K562 (cell line): Measurements from ENCODE around the gene GMEB2. TPM values are rescaled to one million over a fixed set of nuclear protein-coding genes. Genes with fewer than 3 reads are reported as not detected.

Source experiments
- ATAC-seq: fragments of 200-7000 bp; cut with Tn5 transposase; 3 replicates; pipeline ENCODE4 v1.9.1; 2020; ENCODE audit warnings: moderate library complexity
- BruUV-seq: library from RNA; stranded (reverse); fragments of 400-500 nt; replicated peaks from 2 replicates; lab custom pipeline; 2021; lab: Mats Ljungman, UMichigan
- CTCF ChIA-PET: fragments of 300-600 bp; formaldehyde crosslinking; extraction: SDS; loops from one replicate; lab custom pipeline; 2021; ENCODE audit warnings: low intra/inter-chr PET ratio; lab: Yijun Ruan, JAX
- POLR2A ChIA-PET: fragments of 300-600, 350-650 bp; sonication (Branson Sonifier 250); formaldehyde crosslinking; extraction: SDS; loops from one replicate; lab custom pipeline; 2021; ENCODE audit warnings: antibody characterized with exemption, inconsistent platforms; lab: Yijun Ruan, JAX
- DNase-seq, 4 experiments: peaks; one replicate each; pipeline versions ENCODE4 v3.0.0 to v3.0.0-alpha.2; 2011 to 2018; ENCODE audit warnings: low spot score in 3 of 4, mixed read lengths in 3 of 4; ENCODE audit errors: extremely low read depth in 1 of 4
- FAIRE-seq: peaks from 2 replicates; lab custom pipeline; 2011; peaks lifted over from hg19 to GRCh38; lab: Jason Lieb, UNC
- H2AFZ ChIP-seq: 2 replicates; pipeline ENCODE4 v1.6.0; 2011; ENCODE audit warnings: low read depth, low read length, control low read depth, inconsistent platforms
- H3K27ac ChIP-seq: fragments of 200-600 bp; 3 replicates; pipeline ENCODE4 v1.8.0; 2011; ENCODE audit warnings: low read depth, mild to moderate bottlenecking, control low read depth, inconsistent platforms, low read length, moderate library complexity, mixed read lengths; ENCODE audit errors: extremely low read depth
- H3K27me3 ChIP-seq, 2 experiments: fragments of 300-600 bp in 1 of 2; 2 replicates in 1 of 2; 3 replicates in 1 of 2; pipeline versions ENCODE4 v1.6.0 to v1.8.0; 2011; ENCODE audit warnings: inconsistent platforms in 2 of 2, low read length in 2 of 2, mild to moderate bottlenecking in 1 of 2, mixed read lengths in 1 of 2, moderate library complexity in 1 of 2; ENCODE audit not compliant: control insufficient read depth in 2 of 2, insufficient read depth in 2 of 2
- H3K36me3 ChIP-seq: fragments of 300-600 bp; 3 replicates; pipeline ENCODE4 v1.8.0; 2011; ENCODE audit warnings: mild to moderate bottlenecking, low read length, inconsistent platforms; ENCODE audit not compliant: control insufficient read depth, insufficient read depth
- H3K4me1 ChIP-seq, 2 experiments: fragments of 200-600 bp in 1 of 2; replicated peaks in 1 of 2; 2 replicates in 1 of 2; 3 replicates in 1 of 2; pipeline versions ENCODE4 v1.5.1 to v1.8.0; 2011; ENCODE audit warnings: inconsistent platforms in 2 of 2, low read length in 2 of 2, mild to moderate bottlenecking in 1 of 2, mixed read lengths in 1 of 2, moderate library complexity in 1 of 2; ENCODE audit not compliant: control insufficient read depth in 2 of 2, insufficient read depth in 2 of 2
- H3K4me2 ChIP-seq: 2 replicates; pipeline ENCODE4 v1.6.1; 2011; ENCODE audit warnings: low read length, control low read depth, inconsistent platforms, mixed read lengths; ENCODE audit not compliant: insufficient read depth
- H3K4me3 ChIP-seq: fragments of 200-600 bp; sonication (generic), shearing (Covaris generic); 2 replicates; pipeline ENCODE4 v1.5.1; 2016; ENCODE audit warnings: control low read depth, inconsistent platforms
- H3K79me2 ChIP-seq: fragments of 200-600 bp; 3 replicates; pipeline ENCODE4 v1.8.0; 2011; ENCODE audit warnings: low read length, inconsistent platforms; ENCODE audit not compliant: control insufficient read depth, insufficient read depth
- H3K9ac ChIP-seq, 2 experiments: 2 replicates each; pipeline versions ENCODE4 v1.6.0 to v1.6.1; 2011; ENCODE audit warnings: low read depth in 2 of 2, low read length in 2 of 2, control low read depth in 1 of 2, inconsistent platforms in 1 of 2, mild to moderate bottlenecking in 1 of 2, mixed read lengths in 1 of 2; ENCODE audit not compliant: insufficient read depth in 1 of 2
- H3K9me1 ChIP-seq: one replicate; pipeline ENCODE4 v1.6.0; 2011; ENCODE audit warnings: inconsistent platforms, mild to moderate bottlenecking, low read length, moderate library complexity; ENCODE audit not compliant: control insufficient read depth, insufficient read depth
- H3K9me3 ChIP-seq: replicated peaks from 2 replicates; pipeline ENCODE4 v1.5.1; 2011; ENCODE audit warnings: low read depth, low read length, inconsistent platforms; ENCODE audit not compliant: control insufficient read depth, insufficient read depth
- H4K20me1 ChIP-seq: replicated peaks from 2 replicates; pipeline ENCODE4 v1.6.1; 2011; ENCODE audit warnings: low read length, inconsistent platforms, mixed read lengths; ENCODE audit not compliant: control insufficient read depth, insufficient read depth
- ARID2 ChIP-seq: fragments of 450-650 bp; IDR thresholded peaks from 2 replicates; pipeline ENCODE4 v1.6.1; 2017; ENCODE audit warnings: antibody characterized with exemption, mild to moderate bottlenecking
- COPS2 ChIP-seq: fragments of 450-650 bp; conservative IDR thresholded peaks from 2 replicates; pipeline ENCODE4 v1.6.1; 2016; ENCODE audit warnings: mild to moderate bottlenecking, moderate library complexity
- E4F1 ChIP-seq: fragments of 250-450 bp; sonication (Bioruptor Pico); IDR thresholded peaks from 2 replicates; pipeline ENCODE4 v1.5.0; 2021; ENCODE audit warnings: mild to moderate bottlenecking, borderline replicate concordance
- MAFK ChIP-seq: IDR thresholded peaks from 2 replicates; pipeline ENCODE4 v1.6.1; 2011; ENCODE audit warnings: low read length, improper control_type of control experiment
- NR2C2 ChIP-seq, 2 experiments: fragments of 200-800 bp in 1 of 2; sonication (Bioruptor generic) in 1 of 2; sonication (generic) in 1 of 2; formaldehyde crosslinking in 1 of 2; IDR thresholded peaks; 2 replicates each; pipeline versions ENCODE4 v1.6.1 to v1.8.0; 2016 to 2022; ENCODE audit warnings: mild to moderate bottlenecking in 1 of 2, missing compliant biosample characterization in 1 of 2, missing genetic modification characterization in 1 of 2, missing genetic modification reagents in 1 of 2
- PCBP2 ChIP-seq: fragments of 200-400 bp; formaldehyde crosslinking; IDR thresholded peaks from 2 replicates; pipeline ENCODE4 v1.6.1; 2018; ENCODE audit warnings: low read length, low read depth, mild to moderate bottlenecking, moderate library complexity; ENCODE audit not compliant: poor library complexity, severe bottlenecking
- SP1 ChIP-seq: sonication (generic); formaldehyde crosslinking; IDR thresholded peaks from 2 replicates; pipeline ENCODE4 v1.8.1; 2022; ENCODE audit warnings: mild to moderate bottlenecking, missing genetic modification reagents
- TCF7 ChIP-seq: sonication (generic); IDR thresholded peaks from 2 replicates; pipeline ENCODE4 v1.6.1; 2016; ENCODE audit warnings: antibody characterized with exemption, borderline replicate concordance
- XRCC5 ChIP-seq: fragments of 200-400 bp; formaldehyde crosslinking; IDR thresholded peaks from 2 replicates; pipeline ENCODE4 v1.6.1; 2017; ENCODE audit warnings: low read depth, mild to moderate bottlenecking, low read length
- ZBTB43 ChIP-seq: sonication (generic); formaldehyde crosslinking; IDR thresholded peaks from 2 replicates; pipeline ENCODE4 v1.8.0; 2023; ENCODE audit warnings: mild to moderate bottlenecking, missing genetic modification reagents
- ZBTB7A ChIP-seq: IDR thresholded peaks from 2 replicates; pipeline ENCODE4 v1.6.1; 2011; ENCODE audit warnings: low read depth, mild to moderate bottlenecking, low read length, moderate library complexity, borderline replicate concordance; ENCODE audit not compliant: control insufficient read depth
- ZNF263 ChIP-seq: sonication (generic); formaldehyde crosslinking; IDR thresholded peaks from 2 replicates; pipeline ENCODE4 v1.8.0; 2022; ENCODE audit warnings: mild to moderate bottlenecking, missing genetic modification reagents, borderline replicate concordance
- ZNF274 ChIP-seq: IDR thresholded peaks from 2 replicates; pipeline ENCODE4 v1.6.1; 2011; ENCODE audit warnings: low read depth, mild to moderate bottlenecking, low read length, moderate library complexity, borderline replicate concordance
- ZNF436 ChIP-seq: fragments of 250-450, 450-650 bp; sonication (Bioruptor Pico); formaldehyde crosslinking; IDR thresholded peaks from 2 replicates; pipeline ENCODE4 v1.7.0; 2020; ENCODE audit warnings: mild to moderate bottlenecking
- ZNF584 ChIP-seq: fragments of 200-800 bp; sonication (Bioruptor generic); IDR thresholded peaks from 2 replicates; pipeline ENCODE4 v1.6.1; 2016; ENCODE audit warnings: low read depth, mild to moderate bottlenecking, missing genetic modification characterization, missing compliant biosample characterization
- WGBS: fragments of 100-300 bp; shearing (Covaris generic); methylation state at CpG from one replicate; pipeline ENCODE4 v1.1.6; 2016; ENCODE audit warnings: low coverage, mixed read lengths; ENCODE audit not compliant: insufficient coverage; ENCODE audit errors: missing lambda C conversion rate; 5-methylcytosine and 5-hydroxymethylcytosine counted together
- in situ Hi-C: fragments of 300-500 bp; cut with MboI; formaldehyde crosslinking; loops from 4 replicates; pipeline ENCODE4 v1.15.0; 2018; ENCODE audit warnings: inconsistent platforms, mixed read lengths
- intact Hi-C: fragments of 100-400 bp; cut with micrococcal nuclease; formaldehyde crosslinking; loops from 2 replicates; pipeline ENCODE4 v1.14.2; 2022
- polyA plus RNA-seq, 8 experiments: library from polyadenylated mRNA; depleted of rRNA in 4 of 8; stranded (reverse) in 5 of 8; unstranded in 3 of 8; fragments of >200 nt; fragmentation: Nextera tagmentation in 2 of 8; fragmentation: Illumina TruSeq in 1 of 8; extraction: Ambion mirVana in 2 of 8; extraction: Trizol in 1 of 8; gene quantifications; 2 replicates each; pipeline versions ENCODE4 v1.2.1 to v1.2.3, GENCODE V29; 2011 to 2014; ENCODE audit warnings: inconsistent platforms in 1 of 8, missing spikeins in 1 of 8
- total RNA-seq, 7 experiments: library from RNA; depleted of rRNA in 6 of 7; stranded (reverse); fragments of >200 nt in 6 of 7; fragmentation: Illumina TruSeq in 2 of 7; extraction: Trizol in 2 of 7; gene quantifications; 2 replicates each; pipeline versions ENCODE4 v1.2.1 to v1.2.3, GENCODE V29; 2011 to 2021; ENCODE audit warnings: low replicate concordance in 1 of 7
- TF ChIP-seq, protein P1 (sequence below): sonication (generic); formaldehyde crosslinking; IDR thresholded peaks from 2 replicates; pipeline ENCODE4 v1.8.1; 2023; ENCODE audit warnings: mild to moderate bottlenecking, missing genetic modification reagents

The GMEB2 gene
- total and polyA plus RNA-seq, 9 of the 15 experiments (the other 6 are each of a cell fraction or from before 2014, with no cell fraction given), result 0.03 to 13.9 (median 6.3) TPM

- POLR2A ChIA-PET, result interaction anchor here (0.8 kb wide), 1 partner anchor 20 kb away, joined by 3 read pairs; no protein-coding TSS in a partner anchor
- BruUV-seq, result no TSS peak
- H2AFZ ChIP-seq, result no peak overlapping the region
- intact Hi-C loops (loop anchor here (10.0 kb wide), 1 partner anchor 306 kb away; the partner anchor contains the start of genes ABHD16B and TPD52L2), in situ Hi-C loops (no loop called here)
- no peaks in the 10 kb centered on the region for H3K79me2 ChIP-seq
- ATAC-seq (no peak), DNase-seq (no peak), FAIRE-seq (no peak)
- no peak overlapping the region for H3K4me2 ChIP-seq
- no peaks in the 10 kb centered on the region for H3K9me1 ChIP-seq
- no peaks in the 10 kb centered on the region for H3K9me3 ChIP-seq
- no peaks in the 10 kb centered on the region for H4K20me1 ChIP-seq
- 0 out of 5 replicates have a peak, but pooled peaks cover 0 to 6% of the 10 kb centered on the region in 2 experiments for H3K27me3 ChIP-seq
- no peak overlapping the region for H3K27ac ChIP-seq
- CTCF ChIA-PET, result no interaction called here
- H3K9ac ChIP-seq, result no peak overlapping the region
- no peak overlapping the region for H3K4me3 ChIP-seq
- H3K4me1 ChIP-seq, result peaks cover 5 to 85% of the 10 kb centered on the region in 2 experiments; a peak in 4 of 5 replicates
- no peaks in the 10 kb centered on the region for H3K36me3 ChIP-seq
- 73% methylated on average over 11 of the region's 14 CpGs for WGBS
- no peak for TF ChIP-seq ZBTB43
- TF ChIP-seq ZNF584, result no peak
- peak; percentile 46; the same call in 1 of the 2 replicates for TF ChIP-seq SP1 (CRISPR knock-in tag)
- peak; percentile 30; the same call in 1 of the 2 replicates for TF ChIP-seq NR2C2 (CRISPR knock-in tag; IDR thresholded peaks at IDR 0.05)
- TF ChIP-seq NR2C2 (tag; IDR thresholded peaks at IDR 0.05), result peak; percentile 75; the same call in 1 of the 2 replicates
- TF ChIP-seq ZNF436 (CRISPR knock-in tag), result no peak
- no peak for TF ChIP-seq XRCC5
- 0 out of 2 replicates have a peak, but pooled peaks have one; percentile 9 for TF ChIP-seq ZBTB7A
- TF ChIP-seq ZNF263, result peak; percentile 64; the same call in 1 of the 2 replicates
- TF ChIP-seq MAFK, result no peak
- no peak for TF ChIP-seq ARID2
- no peak for TF ChIP-seq ZNF274
- no peak for TF ChIP-seq COPS2
- TF ChIP-seq TCF7, result no peak
- no peak for TF ChIP-seq PCBP2
- TF ChIP-seq E4F1 (CRISPR knock-in tag), result no peak
- TF ChIP-seq, protein P1, sequence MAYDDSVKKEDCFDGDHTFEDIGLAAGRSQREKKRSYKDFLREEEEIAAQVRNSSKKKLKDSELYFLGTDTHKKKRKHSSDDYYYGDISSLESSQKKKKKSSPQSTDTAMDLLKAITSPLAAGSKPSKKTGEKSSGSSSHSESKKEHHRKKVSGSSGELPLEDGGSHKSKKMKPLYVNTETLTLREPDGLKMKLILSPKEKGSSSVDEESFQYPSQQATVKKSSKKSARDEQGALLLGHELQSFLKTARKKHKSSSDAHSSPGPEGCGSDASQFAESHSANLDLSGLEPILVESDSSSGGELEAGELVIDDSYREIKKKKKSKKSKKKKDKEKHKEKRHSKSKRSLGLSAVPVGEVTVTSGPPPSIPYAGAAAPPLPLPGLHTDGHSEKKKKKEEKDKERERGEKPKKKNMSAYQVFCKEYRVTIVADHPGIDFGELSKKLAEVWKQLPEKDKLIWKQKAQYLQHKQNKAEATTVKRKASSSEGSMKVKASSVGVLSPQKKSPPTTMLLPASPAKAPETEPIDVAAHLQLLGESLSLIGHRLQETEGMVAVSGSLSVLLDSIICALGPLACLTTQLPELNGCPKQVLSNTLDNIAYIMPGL, result no peak
Measured at GRCh38 chr20:63558804-63559484, 68.0 kb downstream of the GMEB2 start.
